GM19043 (cell line): Measurements from ENCODE around the gene C1orf21.

Experiments used
- ATAC-seq: cut with Tn5 transposase; IDR thresholded peaks from one replicate; pipeline ENCODE4 v1.9.1; 2021; ENCODE audit warnings: low read depth; ENCODE audit not compliant: unreplicated experiment

C1orf21 gene

DNA sequence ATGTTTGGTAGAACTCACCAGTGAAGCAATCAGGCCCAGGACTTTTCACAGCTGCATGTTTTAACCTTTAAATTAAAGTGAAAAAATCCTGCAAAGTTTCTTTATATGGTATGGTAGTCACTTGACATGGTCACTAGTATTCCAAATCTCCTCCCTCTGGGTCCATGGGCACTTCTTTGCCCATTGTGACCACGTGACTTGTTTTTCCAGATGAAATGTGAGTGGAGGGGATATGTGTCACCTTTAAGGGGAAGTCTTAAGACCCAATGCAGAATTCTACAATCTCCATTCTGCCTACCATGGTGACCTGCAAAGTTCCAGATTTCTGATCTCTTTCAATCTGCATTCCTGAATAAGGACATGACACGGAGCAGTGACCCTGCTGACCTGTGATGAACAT, 152.8 kb downstream of the C1orf21 start:
- ATAC-seq, result no peak

DNA sequence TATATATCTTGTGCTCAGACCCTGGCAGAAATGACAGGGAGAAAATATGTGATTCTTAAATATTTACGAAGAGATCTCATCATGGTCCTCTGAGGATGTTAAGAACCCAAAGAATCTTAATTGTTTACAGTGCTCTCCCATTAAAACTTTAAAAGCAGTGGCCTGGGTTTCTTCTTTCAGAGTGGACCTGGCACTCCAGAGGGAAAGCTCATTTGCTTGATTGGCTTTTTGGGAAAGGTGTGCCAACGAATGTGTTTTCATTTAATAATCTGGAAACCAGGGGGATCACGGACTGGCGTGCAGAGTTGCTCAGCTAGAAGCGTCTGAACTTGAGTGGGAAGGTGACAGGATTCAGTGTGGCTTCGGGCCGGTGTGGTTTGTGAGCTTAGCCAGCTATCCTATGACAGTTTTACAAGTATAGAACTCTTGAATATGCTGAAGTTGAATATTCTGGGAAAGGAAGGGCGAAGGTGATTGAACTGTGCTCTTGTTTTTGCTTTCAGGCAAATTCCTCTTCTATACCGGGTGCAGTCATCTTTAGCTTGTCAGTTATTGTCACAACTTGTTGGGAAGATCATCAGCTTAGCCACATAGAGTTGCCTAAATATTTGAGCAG, 154.8 kb downstream of the C1orf21 start:
- ATAC-seq, result no peak

- ATAC-seq, result no peak
Observed at GRCh38 chr1:184542291-184542690, 155.5 kb downstream of the C1orf21 start.

GRCh38 chr1:184545601-184546000, 158.8 kb downstream of the C1orf21 start:
- no peak for ATAC-seq

DNA sequence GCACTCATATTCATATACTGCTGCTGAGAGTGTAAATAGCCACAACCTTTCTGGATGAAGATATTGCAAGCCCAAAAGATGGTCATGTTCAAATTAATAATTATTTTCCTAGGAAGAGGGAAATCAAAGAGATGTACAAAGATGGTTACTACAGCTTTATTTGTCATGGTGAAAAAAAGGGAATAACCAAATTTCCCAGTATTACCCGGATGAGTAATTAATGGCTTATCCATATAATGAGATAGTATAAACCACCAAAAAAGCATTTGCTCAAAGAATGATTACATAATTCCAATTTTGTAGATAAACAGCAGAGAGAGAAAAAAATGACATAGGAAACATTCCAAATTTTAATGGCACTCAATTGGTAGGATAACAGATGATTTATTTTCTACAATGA, 165.6 kb downstream of the C1orf21 start:
- ATAC-seq, result no peak

DNA sequence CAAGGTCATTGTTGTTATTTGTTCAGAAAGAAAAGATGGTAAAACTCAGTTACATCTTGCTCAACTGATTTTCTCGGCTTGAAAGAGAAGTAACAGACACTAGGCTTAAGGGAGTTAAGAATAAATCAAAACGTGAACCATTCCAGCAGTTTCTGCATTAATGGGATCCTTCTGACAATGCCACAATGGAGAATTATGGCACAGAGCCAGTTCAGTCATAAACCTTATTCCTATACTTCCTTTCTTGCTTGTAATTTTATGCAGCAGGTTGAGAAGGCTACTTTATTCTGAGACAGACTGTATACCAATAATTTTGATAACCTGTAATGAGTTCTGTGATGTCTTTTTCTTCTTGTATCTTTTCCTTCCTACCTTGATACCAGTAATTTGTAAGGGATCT, 167.0 kb downstream of the C1orf21 start:
- ATAC-seq, result no peak

DNA sequence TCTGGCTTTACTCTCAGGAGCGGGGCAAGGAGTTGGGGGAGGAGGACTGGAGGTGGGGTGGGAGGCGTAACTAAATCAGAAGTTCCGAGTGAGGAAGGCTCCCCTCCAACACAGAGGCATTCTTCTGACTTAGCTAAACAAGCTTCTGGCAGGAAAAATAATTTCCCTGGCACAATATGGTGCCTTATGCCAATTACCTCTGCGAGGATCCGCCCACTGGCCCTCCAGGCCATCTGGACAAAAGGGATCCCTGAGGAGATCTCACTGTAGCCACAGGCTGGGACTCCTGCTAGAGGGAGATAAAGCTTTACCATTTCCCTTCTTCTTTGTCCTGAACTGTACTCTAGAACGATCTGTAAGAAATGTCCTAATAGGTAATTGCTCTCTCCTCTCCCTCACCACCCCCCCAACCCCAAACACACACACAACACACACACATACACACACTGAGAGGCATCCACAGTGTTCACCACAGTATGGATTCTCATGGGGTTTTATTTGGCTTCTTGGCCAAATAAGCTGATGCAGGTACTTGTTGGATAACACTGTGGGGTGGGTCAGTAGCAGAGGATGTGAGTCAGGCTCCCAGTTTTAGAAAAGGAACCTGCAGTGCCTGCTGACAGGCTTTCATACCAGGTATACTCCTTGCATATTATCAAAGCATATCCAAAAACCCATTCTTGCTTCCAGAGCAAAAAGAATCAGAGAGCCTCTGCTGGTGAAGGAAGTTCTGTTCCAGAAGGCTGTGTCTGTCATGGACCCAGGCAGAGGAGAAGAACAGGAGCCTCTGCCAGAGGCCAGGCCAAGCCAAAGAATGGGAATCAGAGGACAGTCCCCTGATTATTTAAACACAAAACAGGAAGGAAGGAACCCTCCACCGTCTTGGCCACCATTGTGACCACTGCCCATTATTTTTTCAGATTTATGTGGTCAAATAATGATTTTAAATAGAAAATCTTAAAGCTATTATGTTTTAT, 169.1 kb downstream of the C1orf21 start:
- no peak for ATAC-seq

- ATAC-seq, result no peak
Observed at GRCh38 chr1:184556665-184557064, 169.8 kb downstream of the C1orf21 start.

- ATAC-seq, result no peak
Observed at GRCh38 chr1:184557423-184558347, 170.9 kb downstream of the C1orf21 start.

GRCh38 chr1:184558691-184559090, 171.9 kb downstream of the C1orf21 start:
- ATAC-seq, result no peak

DNA sequence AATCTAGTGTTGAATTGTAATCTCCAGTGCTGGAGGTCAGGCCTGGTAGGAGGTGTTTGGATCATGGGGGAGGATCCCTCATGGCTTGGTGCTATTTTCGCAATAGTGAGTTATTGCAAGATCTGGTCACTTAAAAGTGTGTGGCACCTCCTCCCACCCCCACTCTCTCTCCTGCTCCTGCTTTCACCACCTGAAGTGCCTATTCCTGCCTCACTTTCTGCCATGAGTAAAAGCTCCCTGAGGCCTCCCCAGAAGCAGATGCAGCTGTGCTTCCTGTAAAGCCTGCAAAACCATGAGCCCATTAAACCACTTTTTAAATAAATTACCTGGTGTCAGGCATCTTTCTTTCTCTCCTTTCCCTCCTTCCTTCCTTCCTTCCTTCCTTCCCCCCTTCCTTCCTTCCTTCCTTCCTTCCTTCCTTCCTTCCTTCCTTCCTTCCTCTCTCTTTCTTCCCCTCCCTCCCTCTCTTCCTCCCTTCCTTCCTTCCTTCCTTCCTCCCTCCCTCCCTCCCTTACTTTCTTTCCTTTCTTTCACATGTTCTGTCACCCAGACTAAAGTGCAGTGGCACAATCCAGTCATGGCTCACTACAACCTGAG, 172.4 kb downstream of the C1orf21 start:
- no peak for ATAC-seq

- ATAC-seq, result no peak
Observed at GRCh38 chr1:184562806-184563205, 176.0 kb downstream of the C1orf21 start.

DNA sequence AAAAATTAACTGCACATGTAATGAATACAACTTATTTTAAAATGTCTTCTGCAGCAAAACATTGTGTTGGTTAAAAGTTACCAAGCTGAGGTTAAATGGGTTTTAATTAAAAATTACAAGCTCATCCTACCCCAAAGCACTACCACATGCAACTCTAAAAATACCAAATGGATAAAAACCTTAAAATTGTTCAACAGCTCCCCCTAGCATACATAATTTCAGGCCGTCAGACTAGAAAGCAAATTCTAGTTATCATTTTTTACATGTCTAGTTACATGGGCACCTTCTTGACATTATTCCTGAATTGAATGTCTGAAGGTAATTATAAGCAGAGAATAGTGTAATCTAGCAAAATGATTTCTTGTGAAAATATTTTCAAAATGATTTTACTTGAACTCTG, 176.5 kb downstream of the C1orf21 start:
- no peak for ATAC-seq

GRCh38 chr1:184567009-184567408, 180.2 kb downstream of the C1orf21 start:
- no peak for ATAC-seq

- no peak for ATAC-seq
Observed at GRCh38 chr1:184567637-184568036, 180.8 kb downstream of the C1orf21 start.

DNA sequence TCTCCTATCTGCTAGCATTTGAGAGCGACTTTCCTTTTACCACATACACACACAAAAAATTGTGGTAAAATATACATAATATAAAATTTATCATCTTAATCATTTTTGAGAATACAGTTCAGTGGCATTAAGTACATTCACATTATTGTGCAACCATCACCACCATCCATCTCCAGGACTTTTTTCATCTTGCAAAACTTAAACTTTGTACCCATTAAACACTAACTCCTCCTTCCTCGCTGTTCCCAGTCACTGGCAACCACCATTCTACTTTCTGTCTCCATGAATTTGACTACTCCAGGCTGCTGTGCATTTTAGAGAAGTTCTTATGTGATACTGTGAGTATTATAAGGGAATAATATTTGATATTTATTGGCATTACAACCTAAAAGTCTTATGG, 181.3 kb downstream of the C1orf21 start:
- no peak for ATAC-seq

DNA sequence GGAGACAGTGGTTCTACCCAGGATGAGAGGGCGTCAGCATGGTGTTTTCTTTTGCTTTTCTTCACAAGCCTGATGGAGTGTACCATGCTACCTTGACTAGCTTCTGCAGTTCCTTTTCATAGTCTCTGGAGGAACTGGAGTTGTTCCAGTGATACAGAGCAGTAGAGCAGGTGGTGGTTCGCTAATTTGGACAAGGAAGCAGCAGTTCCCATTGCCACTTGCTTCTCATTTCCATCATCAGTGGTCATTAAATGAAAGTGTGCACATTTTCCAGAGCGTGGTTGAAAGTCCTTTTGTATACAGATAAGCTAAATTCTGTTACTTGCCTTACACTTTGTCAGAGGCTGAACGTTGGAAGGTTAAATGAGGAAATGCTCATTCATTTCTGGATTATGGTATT, 182.3 kb downstream of the C1orf21 start:
- ATAC-seq, result no peak

DNA sequence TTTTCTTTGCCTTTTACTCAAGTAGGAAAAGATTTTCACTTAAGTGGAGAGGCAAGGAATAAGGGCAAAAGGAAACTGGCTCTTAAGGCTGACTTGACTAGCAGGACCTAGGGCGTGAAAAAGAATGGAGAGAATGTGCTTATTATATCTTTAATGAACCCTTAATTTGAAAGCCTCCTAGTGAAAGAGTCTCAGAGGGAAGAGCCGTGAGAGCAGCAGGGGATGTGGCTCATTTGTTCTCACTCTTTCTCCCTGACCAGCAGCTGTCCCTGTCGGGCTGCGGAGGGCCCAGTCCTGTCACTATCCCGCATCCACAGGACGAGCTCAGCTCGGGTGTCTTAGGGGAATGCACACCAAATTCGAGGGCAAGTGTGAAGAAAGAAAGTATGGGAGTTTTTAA, 187.8 kb downstream of the C1orf21 start:
- ATAC-seq, result no peak

DNA sequence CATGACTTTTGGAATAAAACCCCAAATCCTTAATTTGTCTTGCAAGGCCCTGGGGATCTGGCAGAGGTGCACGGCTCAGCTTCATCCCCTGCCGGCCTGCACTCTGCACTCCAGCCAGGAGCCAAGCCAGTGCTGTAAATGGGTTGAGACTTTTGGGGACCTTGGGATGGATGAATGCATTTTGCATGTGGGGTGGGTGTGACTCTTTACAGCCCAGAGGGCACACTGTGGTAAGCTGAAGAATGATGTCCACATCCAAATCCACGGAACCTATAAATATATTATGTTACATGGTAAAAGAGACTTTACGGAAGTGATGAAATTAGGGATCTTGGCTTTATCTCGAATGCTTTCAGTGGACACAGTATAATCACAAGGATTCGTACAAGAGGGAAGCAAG, 190.0 kb downstream of the C1orf21 start:
- no peak for ATAC-seq

- ATAC-seq, result no peak
Observed at GRCh38 chr1:184577319-184577718, 190.5 kb downstream of the C1orf21 start.

DNA sequence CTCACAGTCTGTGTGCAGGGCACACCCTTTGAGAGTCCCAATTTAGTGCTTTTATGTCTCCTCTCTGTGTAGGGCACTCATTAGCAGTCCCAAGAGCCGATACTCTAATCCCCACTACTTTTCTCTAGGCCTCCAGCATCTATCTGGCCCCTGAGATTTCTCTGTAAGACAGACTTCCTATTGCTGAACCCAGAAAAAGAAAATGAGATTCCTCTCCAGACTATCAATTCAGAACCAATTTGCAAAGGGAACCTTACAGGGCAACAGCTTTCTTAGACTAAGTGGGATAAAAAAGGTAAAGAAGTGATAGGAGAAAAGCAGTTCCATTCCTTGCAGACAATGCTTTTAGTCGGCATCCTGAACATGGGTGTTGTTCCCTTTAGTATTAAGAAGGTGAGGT, 195.6 kb downstream of the C1orf21 start:
- no peak for ATAC-seq
